Aorta (tissue), 5 donors: ENCODE measurements around the gene SLC6A20. TPM values are rescaled to one million over a fixed set of nuclear protein-coding genes. Genes with fewer than 3 reads are reported as not detected.
A peak's percentile ranks its signal among the peaks of the same experiment; 100 is the strongest.
"Not testable (repeated sequence)": the region's sequence is repeated elsewhere in the genome, so short reads cannot be mapped to it uniquely, and the experiment has no call there.

Source experiments
- ATAC-seq: fragments of 200-7000 bp; cut with Tn5 transposase; one replicate; pipeline ENCODE4 v1.9.1; 2022; ENCODE audit warnings: moderate library complexity; ENCODE audit not compliant: low FRiP score
- DNase-seq, 2 donors: peaks; one replicate each; pipeline ENCODE4 v3.0.0-alpha.2; 2020
- H3K27ac ChIP-seq, 2 donors: one replicate each; pipeline ENCODE4 v1.5.1; 2013; ENCODE audit warnings: low read length in 2 of 2, mild to moderate bottlenecking in 2 of 2, moderate library complexity in 2 of 2, control low read depth in 1 of 2, inconsistent platforms in 1 of 2, low read depth in 1 of 2
- H3K27me3 ChIP-seq, 2 donors: one replicate each; pipeline ENCODE4 v1.6.1; 2013; ENCODE audit warnings: control low read depth in 1 of 2, low read length in 1 of 2, mild to moderate bottlenecking in 1 of 2, moderate library complexity in 1 of 2; ENCODE audit not compliant: insufficient read depth in 2 of 2, control insufficient read depth in 1 of 2
- H3K36me3 ChIP-seq, 2 donors: one replicate each; pipeline ENCODE4 v1.6.1; 2013; ENCODE audit warnings: control low read depth in 1 of 2, low read length in 1 of 2, mild to moderate bottlenecking in 1 of 2; ENCODE audit not compliant: insufficient read depth in 2 of 2, control insufficient read depth in 1 of 2
- H3K4me1 ChIP-seq, 2 donors: one replicate each; pipeline ENCODE4 v1.6.1; 2013; ENCODE audit warnings: low read length in 2 of 2, control low read depth in 1 of 2, mild to moderate bottlenecking in 1 of 2, moderate library complexity in 1 of 2; ENCODE audit not compliant: insufficient read depth in 2 of 2, control insufficient read depth in 1 of 2
- H3K4me3 ChIP-seq, 2 donors: one replicate each; pipeline ENCODE4 v1.5.1; 2013; ENCODE audit warnings: low read length in 2 of 2, control low read depth in 1 of 2, mild to moderate bottlenecking in 1 of 2
- H3K9me3 ChIP-seq: one replicate; pipeline ENCODE4 v1.6.1; 2013; ENCODE audit warnings: mild to moderate bottlenecking, low read length; ENCODE audit not compliant: control insufficient read depth
- WGBS, 2 donors: extraction: QIAGEN DNeasy Blood & Tissue Kit; methylation state at CpG; one replicate each; pipeline ENCODE4 v1.1.7; 2013; 5-methylcytosine and 5-hydroxymethylcytosine counted together
- intact Hi-C, 2 donors: fragments of 100-400 bp; cut with DNase I; formaldehyde crosslinking; loops; one replicate each; pipeline versions ENCODE4 v1.14.2 to v1.15.0; 2022
- polyA plus RNA-seq, 2 donors: library from polyadenylated mRNA; stranded (reverse); fragments of 200-250 nt; gene quantifications; one replicate each; pipeline ENCODE4 v1.2.3, GENCODE V29; 2013
- total RNA-seq, 2 donors: library from RNA; stranded (reverse); fragmentation: NEBNext Ultra II Directional; extraction: Animal tissue kit (Norgen Biotek cat#: 25700); gene quantifications; one replicate each; pipeline ENCODE4 v1.2.1, GENCODE V29; 2021
- donor health status: healthy with polysubstance abuse.
- donor health status: Bipolar disorder and iron deficiency.
- donor health status: DM: no; HTN: no; CAD: no.
- donor health status: DM: no; HTN: no; CAD: no.
- donor health status: DM: yes; HTN: yes; CAD: no.

The SLC6A20 gene
- total and polyA plus RNA-seq, 4 donors: 0.10 to 1.0 (median 0.15) TPM; not detected in 1

GRCh38 chr3:45749880-45750279 is 46.5 kb downstream of the SLC6A20 start:
- intact Hi-C loops: no loop called here
- no peak overlapping the region for H3K27ac ChIP-seq
- no peaks in the 10 kb centered on the region for H3K36me3 ChIP-seq
- DNase-seq: no peak
- H3K27me3 ChIP-seq: no peaks in the 10 kb centered on the region
- no peak for ATAC-seq
- no peak overlapping the region for H3K4me3 ChIP-seq
- WGBS, 2 donors: 76 to 82% methylated on average over 4 of the region's 4 CpGs
- no peaks in the 10 kb centered on the region for H3K4me1 ChIP-seq
- no peaks in the 10 kb centered on the region for H3K9me3 ChIP-seq

GRCh38 chr3:45749036-45749600 is 47.2 kb downstream of the SLC6A20 start:
- H3K9me3 ChIP-seq, H3K27ac ChIP-seq, H3K27me3 ChIP-seq, H3K36me3 ChIP-seq, H3K4me1 ChIP-seq, ATAC-seq, H3K4me3 ChIP-seq, intact Hi-C loops, DNase-seq: not testable (repeated sequence)
- WGBS, 2 donors: 91 to 96% methylated on average over 4 of the region's 4 CpGs

DNA sequence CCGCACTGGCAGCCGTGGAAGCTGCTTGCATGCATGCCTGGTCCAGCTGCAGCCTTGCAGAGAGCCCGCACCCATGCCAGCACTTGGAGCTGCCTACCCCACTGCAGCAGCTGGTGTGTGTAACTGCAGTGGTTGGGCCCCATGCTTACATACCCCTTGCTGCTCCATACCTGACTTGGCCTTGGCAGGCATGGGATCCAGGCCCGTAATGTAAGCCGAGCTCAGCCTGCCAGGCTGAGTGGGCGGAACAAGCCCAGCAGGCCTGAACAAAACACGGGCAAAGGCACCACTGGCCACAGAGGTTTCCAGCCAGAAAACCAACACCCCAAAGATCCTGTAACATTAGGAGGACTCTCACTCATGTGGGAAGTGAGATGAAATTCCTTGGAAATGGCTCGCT is 48.3 kb downstream of the SLC6A20 start:
- Histone ChIP-seq H3K27me3 (no peaks in the 10 kb centered on the region), H3K27ac (no peak overlapping the region), H3K36me3 (no peaks in the 10 kb centered on the region), H3K4me1 (no peaks in the 10 kb centered on the region), H3K9me3 (no peaks in the 10 kb centered on the region), H3K4me3 (no peak overlapping the region)
- 68 to 70% methylated on average over 8 of the region's 8 CpGs for WGBS, 2 donors
- no peak for ATAC-seq
- DNase-seq: no peak
- intact Hi-C loops: no loop called here

- no peak overlapping the region for H3K4me3 ChIP-seq
- peaks cover 0 to 2% of the 10 kb centered on the region in 2 donors for H3K36me3 ChIP-seq
- DNase-seq: peak in 1 of 2 donors; percentile 70
- no peak overlapping the region for H3K27ac ChIP-seq
- intact Hi-C loops: no loop called here
- no peak for ATAC-seq
- WGBS, 2 donors: 89 to 94% methylated on average over 17 to 18 of the region's 18 CpGs
- H3K4me1 ChIP-seq: no peaks in the 10 kb centered on the region
- no peaks in the 10 kb centered on the region for H3K27me3 ChIP-seq
- H3K9me3 ChIP-seq: no peaks in the 10 kb centered on the region
Observed at GRCh38 chr3:45746777-45747622, 49.3 kb downstream of the SLC6A20 start.

DNA sequence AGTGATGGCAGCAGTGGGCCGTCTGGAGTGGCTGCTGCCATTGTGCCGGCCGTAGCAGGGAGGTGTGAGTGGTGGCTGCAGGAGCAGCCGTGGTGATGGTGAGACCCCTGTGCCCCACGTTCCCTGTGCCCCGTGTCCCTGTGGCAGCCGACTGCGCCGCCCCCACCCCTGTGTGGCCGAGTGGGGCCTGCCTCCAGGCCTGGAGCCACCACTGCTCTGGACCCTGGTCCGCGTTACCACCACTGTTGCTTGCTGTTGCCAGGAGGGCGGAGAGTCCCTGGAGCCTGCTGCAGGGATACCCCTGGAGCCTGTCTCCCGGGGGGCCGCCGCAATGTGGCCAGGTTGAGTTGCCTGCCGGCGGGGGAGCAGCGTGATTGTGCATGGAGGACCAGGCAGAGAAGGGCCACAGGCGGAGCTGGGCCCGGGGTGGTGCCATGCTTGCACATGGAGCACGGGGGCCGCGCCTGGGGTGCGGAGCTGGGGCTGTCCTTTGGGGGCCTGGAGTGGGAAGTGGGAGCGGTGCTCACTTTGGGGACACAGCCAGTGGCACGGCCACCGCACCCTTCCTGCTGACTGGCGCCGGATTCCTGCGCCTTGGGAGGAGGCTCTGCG is 50.1 kb downstream of the SLC6A20 start:
- H3K27me3 ChIP-seq: no peaks in the 10 kb centered on the region
- H3K4me3 ChIP-seq: no peak overlapping the region
- H3K36me3 ChIP-seq: peaks cover 0 to 4% of the 10 kb centered on the region in 2 donors
- intact Hi-C loops: no loop called here
- H3K4me1 ChIP-seq: no peaks in the 10 kb centered on the region
- no peak for ATAC-seq
- H3K9me3 ChIP-seq: no peaks in the 10 kb centered on the region
- no peak overlapping the region for H3K27ac ChIP-seq
- DNase-seq: peak in 1 of 2 donors; percentile 67
- WGBS, 2 donors: 92 to 95% methylated on average over 32 of the region's 32 CpGs

- no peak overlapping the region for H3K27ac ChIP-seq
- no peak for ATAC-seq
Observed at GRCh38 chr3:45742461-45743089, 53.8 kb downstream of the SLC6A20 start.

DNA sequence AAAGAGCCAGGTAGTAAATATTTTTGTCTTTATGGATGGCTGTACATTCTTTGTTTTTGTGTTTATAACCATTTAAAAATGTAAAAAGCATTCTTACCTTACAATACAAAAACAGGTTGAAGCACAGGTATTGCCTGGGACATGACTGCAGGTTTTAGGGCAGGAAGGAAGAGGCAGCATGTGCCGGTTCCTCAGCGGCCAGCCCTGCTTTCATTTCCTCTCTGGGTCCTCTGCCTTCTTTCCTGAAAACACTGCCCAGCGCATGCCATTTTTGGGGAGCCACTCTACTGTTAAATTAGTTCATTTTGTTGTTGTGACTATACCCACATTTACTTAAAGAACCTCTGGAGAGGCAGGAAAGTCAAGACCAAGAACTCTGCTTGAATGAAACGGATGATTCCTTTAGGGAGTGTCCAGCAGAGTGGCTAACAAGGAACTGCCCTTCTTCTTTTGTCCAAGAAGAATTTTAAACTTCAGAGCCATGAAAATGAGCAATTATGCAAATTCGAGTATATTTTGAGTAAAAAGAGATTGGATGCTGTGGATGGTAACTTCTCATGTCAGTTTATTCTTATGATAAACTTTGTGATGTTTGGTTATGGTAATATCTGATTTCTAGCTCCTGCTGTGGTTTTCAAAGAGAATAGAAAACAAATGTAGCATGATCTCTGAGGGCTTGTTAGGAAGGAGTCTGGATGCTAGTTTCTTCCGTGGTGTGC is 54.4 kb downstream of the SLC6A20 start:
- Histone ChIP-seq H3K27me3 (no peaks in the 10 kb centered on the region), H3K27ac (no peak overlapping the region), H3K36me3 (peaks cover 0 to 12% of the 10 kb centered on the region in 2 donors), H3K9me3 (no peaks in the 10 kb centered on the region), H3K4me1 (no peaks in the 10 kb centered on the region), H3K4me3 (no peak overlapping the region)
- ATAC-seq (no peak), DNase-seq (no peak)
- intact Hi-C loops: no loop called here
- 78 to 81% methylated on average over 6 of the region's 6 CpGs for WGBS, 2 donors

More at GRCh38 chr3:45742461-45743089, 53.8 kb downstream of the SLC6A20 start:
- WGBS, 2 donors: 93 to 97% methylated on average over 4 of the region's 4 CpGs
- intact Hi-C loops: no loop called here
- Histone ChIP-seq H3K9me3 (no peaks in the 10 kb centered on the region), H3K27me3 (no peaks in the 10 kb centered on the region), H3K36me3 (peaks cover 0 to 12% of the 10 kb centered on the region in 2 donors), H3K4me1 (no peaks in the 10 kb centered on the region), H3K4me3 (no peak overlapping the region)
- no peak for DNase-seq

- Histone ChIP-seq H3K9me3 (no peaks in the 10 kb centered on the region), H3K36me3 (peaks cover 0 to 14% of the 10 kb centered on the region in 2 donors), H3K27me3 (no peaks in the 10 kb centered on the region), H3K27ac (no peak overlapping the region), H3K4me3 (no peak overlapping the region), H3K4me1 (no peaks in the 10 kb centered on the region)
- DNase-seq: no peak
- intact Hi-C loops: no loop called here
- ATAC-seq: no peak
Observed at GRCh38 chr3:45741247-45741646, 55.1 kb downstream of the SLC6A20 start.
